Sciatic nerve (tissue), 2 donors: Measurements from ENCODE around the gene STK32C. TPM values are rescaled to one million over a fixed set of nuclear protein-coding genes. Genes with fewer than 3 reads are reported as not detected.
A peak's percentile ranks its signal among the peaks of the same experiment; 100 is the strongest.
"Not testable (repeated sequence)": the region's sequence is repeated elsewhere in the genome, so short reads cannot be mapped to it uniquely, and the experiment has no call there.

Experiments
- ATAC-seq: fragments of 200-7000 bp; cut with Tn5 transposase; one replicate; pipeline ENCODE4 v1.9.1; 2020; ENCODE audit warnings: mild to moderate bottlenecking, moderate library complexity
- DNase-seq: peaks from one replicate; pipeline ENCODE4 v3.0.0-alpha.2; 2020; ENCODE audit warnings: low spot score
- intact Hi-C: fragments of 100-400 bp; cut with DNase I; formaldehyde crosslinking; loops from one replicate; pipeline ENCODE4 v1.14.2; 2022
- total RNA-seq: library from RNA; stranded (reverse); fragmentation: NEBNext Ultra II Directional; extraction: Animal tissue kit (Norgen Biotek cat#: 25700); gene quantifications from one replicate; pipeline ENCODE4 v1.2.1, GENCODE V29; 2021
- donor health status: DM: no; HTN: no; CAD: no.
- donor health status: DM: no; HTN: no; CAD: no.

STK32C gene
- total RNA-seq, 1 donor from 2014 or later: 11.1 TPM

DNA sequence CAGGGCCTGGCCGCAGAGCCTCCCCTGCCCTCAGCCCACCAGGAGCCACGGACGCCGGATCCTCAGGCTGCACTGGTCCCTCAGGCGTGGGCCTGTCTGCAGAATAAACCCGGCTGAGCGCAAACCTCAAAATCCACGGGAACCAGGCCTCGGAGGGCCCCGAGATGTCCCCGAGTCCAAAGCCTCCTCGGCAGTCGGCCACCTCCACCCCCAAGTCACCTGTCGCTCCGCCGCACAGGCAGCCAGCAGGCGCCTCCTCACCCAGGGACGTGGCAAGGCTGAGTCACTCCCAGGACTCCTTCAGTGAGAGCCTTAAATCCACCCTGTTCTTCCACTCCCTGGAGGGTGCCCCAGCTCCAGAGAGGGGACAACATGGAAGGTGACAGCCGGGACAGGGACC lies 33.2 kb downstream of the STK32C start:
- DNase-seq (no peak), ATAC-seq (no peak)
- intact Hi-C loops: no loop called here

DNA sequence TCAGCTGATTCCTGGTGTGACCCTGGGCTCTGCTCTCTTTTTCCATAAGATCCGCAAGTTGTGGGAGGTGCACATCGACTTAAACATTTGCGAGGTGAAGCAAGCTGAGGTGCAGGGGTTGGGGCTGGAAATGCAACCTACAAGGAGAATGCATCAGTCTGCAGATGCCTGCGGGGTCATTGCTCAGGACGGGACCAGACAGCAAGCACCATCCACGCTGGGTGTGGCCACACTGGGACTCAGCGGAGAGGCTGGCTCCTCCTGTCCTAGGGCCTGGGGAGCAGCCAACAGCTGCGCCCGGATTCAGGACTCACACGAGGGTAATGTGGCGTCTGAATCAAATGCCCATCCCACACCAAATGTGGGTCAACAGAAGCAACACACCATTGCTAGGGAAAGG lies 33.8 kb downstream of the STK32C start:
- no peak for DNase-seq
- ATAC-seq: no peak
- intact Hi-C loops: no loop called here

DNA sequence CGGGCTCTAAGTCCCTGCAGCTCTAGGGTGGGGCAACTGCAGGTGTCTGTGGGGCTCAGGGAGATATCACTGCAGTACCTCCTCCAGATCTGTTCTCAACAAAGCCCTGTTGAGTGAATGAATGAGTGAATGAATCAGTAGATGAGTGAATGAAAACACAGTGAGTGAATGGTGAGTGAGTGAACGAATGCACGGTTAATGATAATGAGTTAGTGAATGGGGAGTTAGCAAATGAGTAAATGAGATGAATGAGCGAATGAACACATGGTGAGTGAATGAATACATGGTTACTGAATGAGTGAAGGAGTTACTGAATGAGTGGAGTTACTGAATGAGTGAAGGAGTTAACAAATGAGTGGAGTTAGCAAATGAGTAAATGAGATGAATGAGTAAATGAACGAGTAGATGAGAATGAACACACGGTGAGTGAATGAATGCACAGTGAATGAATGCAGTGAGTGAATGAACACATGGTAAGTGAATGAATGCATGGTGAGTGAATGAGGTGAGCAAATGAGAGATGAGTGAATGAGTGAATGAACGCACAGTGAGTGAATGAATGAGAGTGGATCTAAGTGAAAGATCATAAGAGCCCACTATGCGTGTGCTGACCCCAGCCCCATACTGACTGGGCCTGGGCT lies 34.3 kb downstream of the STK32C start:
- intact Hi-C loops: no loop called here
- ATAC-seq (no peak), DNase-seq (no peak)

DNA sequence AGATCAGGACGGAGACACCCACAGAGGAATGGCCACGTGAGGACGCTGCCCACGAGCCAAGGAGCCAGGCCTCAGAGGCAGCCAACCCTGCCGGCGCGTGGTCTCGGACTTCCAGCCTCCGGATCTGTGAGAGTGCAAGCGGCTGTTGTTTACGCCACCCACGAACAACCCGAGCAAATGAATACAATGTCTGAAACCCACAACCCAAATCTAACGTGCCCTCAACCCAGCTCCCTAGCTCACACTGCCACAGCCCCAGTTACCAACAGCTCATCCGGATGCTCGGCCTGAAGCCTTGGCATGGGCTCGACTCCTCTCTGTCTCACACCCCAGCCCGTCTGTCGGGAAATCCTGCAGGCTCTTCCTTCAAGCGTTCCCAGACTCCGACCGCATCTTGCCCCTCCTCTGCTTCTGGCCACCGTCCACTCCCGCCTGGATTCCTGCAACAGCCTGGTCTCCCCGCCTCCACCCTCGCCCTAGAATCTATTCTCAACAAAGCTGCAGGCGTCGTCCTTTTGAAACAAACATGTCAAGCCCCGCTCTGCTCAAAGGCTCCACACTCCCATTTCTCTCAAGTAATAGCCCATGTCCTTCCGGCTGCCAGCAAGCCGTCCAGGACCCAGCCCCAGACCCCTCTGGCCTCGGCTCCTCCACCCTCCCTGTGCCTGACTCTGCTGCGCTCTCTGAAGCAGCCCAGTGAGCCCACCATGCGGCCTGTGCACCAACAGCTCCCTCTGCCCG lies 35.3 kb downstream of the STK32C start:
- DNase-seq: peak; percentile 69
- intact Hi-C loops: no loop called here
- ATAC-seq: peak; percentile 53

DNA sequence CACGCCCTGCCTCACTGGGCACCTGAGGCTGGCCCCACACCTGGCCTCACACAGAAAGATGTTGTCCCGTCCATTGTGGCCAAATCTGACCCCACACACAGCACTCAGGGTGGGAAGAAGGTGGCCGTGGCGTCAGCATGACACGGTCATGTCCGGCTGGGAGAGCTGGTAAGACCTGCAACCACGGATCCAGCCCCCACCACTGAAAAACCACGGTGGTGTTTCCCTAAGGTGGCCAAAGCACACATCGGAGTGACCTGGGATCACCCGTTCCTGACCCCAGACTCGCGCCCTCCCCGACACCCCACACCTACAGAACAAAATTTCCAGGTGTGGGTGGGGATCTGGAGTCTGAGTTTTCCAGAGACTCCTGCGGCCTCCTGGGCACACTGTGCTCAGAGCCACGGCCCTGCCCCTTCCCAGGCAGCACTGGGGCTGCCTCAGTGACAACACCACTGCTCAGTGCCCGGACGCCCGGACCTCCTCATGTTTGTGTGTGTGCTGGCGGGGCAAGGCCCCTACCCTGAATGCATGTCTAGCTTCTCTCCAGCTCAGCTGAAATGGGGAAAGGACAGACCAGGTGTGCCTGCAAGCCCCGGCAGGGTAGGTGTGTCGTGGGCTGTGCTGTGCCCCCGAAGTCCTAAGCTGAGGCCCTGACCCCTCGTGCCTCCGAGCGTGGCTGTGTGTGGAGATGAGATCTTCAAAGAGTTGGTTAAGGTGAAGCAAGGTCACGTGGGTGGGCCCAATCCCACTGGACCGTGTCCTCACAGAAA lies 36.1 kb downstream of the STK32C start:
- intact Hi-C loops: no loop called here
- ATAC-seq (peak; percentile 24), DNase-seq (no peak)

DNA sequence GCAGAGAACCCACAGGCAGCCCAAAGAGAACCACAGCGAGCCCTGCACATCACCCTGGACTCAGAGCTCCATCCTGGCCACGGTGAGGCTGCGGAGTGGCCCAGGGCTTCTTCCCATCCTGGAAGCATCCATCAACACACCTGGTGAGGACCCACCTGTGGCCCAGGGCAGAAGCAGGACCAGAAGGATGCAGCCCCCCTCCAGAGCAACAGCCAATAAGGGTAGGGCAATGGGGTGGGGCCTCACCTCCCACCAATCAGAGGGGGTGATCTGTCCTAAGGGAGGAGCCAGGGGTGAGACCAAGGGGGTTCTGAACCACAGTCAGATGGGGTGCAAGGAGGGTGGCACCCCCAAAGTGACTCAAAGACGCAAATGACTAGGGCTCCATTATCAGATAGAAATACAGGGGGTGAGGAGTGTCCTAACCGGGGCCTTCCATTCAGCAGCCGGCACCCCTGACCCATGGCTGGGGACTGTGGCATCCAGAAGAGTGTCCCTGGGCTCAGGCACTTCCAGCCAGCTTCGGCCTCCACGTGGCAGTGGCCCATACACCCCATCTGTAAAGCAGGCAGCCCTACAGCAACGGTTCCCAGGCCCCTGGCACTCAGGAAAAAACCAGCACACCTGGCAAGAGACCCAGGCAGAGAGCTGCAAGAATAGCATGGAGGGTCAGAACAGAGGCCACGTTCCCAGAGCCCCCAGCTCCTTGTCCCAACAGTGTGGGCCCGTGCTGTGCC lies 36.9 kb downstream of the STK32C start:
- intact Hi-C loops: no loop called here
- ATAC-seq (no peak), DNase-seq (no peak)

DNA sequence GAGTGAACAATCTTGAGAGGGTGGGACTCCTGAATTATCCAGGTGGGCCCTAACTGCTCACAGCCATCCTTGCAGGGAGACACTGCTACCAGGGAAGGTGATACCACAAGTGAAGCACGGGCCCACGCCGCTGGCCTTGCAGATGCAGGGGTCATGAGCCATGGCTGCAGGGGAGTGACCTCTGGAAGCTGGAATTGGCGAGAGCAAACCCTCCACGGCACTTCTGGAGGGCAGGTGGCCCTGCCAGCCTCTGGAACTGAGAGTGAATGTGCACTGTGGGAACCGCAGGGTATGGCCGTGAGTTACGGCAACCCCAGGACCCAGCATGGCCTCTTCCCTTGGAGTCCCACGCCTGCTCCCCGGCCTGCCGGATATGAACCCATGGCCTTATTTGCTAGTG lies 37.5 kb downstream of the STK32C start:
- intact Hi-C loops: no loop called here
- no peak for ATAC-seq
- no peak for DNase-seq

DNA sequence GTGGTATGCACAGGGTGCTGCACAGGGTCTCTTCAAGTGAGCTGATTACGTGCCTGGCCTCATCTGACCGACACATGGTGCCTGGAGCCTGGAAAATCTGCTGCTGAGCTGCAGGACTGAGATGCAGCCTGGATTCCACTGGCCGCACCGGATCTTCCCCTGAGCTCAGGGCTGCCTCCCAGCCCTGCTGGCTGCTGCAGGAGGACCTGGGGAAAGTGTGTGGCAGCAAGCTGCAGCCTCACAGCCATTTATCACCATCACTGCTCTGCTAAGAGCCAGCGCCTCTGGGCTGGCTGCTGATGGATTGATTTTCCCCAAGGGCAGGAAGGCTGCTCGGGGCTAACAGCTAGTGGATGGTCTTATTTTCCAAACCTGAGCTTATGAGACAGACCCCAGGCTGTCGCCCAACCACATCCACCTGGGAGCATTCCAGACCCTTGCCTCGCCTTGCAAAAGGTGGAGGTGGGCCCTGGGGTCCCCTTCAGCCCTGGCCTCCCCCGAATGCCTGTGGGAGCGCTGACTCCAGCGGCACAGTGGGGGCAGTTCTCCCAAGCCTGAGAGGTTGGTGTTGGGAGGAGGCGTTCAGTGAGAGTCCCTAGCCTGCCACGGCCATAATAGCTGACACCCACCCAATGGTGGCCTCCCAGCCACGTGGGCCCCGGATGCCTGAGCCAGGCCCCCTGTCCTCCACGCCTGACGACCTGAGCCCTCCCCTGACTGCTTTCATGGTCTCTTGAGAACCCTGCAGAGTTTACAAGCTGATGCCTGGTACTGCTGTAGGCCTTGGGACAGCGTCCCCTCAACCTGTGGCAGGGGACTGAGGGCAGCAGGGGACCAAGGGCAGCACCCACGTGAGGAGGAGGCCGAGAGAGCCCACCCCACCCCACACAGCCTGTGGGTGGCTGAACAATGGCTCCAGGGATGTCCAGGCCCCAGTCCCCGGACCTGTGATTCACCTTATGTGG lies 38.2 kb downstream of the STK32C start:
- intact Hi-C loops: no loop called here
- DNase-seq: no peak
- no peak for ATAC-seq

DNA sequence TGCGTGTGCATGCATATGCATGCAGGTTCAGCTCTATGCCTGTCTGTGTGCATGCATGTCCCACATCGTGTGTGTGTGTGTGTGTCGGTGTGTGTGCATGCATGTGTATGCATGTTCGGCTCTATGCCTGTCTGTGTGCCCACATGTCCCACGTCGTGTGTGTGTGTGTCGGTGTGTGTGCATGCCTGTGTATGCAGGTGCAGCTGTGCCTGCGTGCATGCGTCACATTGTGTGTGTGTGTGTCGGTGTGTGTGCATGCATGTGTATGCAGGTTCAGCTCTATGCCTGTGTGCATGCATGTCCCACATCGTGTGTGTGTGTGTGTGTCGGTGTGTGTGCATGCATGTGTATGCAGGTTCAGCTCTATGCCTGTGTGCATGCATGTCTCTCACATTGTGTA lies 39.8 kb downstream of the STK32C start:
- DNase-seq, intact Hi-C loops, ATAC-seq: not testable (repeated sequence)

DNA sequence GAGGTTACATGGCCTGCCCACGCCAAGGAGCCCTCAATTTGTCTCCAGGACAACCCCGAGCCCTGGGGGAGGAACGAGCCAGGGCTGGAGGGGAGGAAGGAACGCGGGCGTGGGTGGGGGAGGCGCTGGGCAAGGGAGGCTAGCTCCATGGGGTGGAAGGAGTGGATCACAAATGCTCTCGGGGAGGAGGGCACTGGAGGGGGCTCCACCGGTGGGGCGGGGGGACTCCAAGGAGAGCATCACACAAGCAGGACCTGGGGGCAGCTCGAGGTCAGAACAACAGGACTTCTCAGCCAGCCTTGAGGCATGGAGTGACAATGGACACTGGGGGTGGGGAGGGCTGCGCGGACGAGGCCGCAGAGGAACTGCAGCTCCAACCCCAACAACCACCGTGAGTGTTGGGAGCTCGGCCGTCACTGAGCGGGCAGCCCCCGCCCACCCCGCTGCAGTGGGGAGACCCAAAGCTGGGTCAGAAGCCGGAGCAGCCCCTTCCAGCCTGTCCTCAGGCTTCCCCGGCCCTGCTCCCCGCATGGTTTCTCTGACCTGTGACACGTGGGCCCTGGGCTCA lies 41.1 kb downstream of the STK32C start:
- no peak for ATAC-seq
- intact Hi-C loops: no loop called here
- no peak for DNase-seq

DNA sequence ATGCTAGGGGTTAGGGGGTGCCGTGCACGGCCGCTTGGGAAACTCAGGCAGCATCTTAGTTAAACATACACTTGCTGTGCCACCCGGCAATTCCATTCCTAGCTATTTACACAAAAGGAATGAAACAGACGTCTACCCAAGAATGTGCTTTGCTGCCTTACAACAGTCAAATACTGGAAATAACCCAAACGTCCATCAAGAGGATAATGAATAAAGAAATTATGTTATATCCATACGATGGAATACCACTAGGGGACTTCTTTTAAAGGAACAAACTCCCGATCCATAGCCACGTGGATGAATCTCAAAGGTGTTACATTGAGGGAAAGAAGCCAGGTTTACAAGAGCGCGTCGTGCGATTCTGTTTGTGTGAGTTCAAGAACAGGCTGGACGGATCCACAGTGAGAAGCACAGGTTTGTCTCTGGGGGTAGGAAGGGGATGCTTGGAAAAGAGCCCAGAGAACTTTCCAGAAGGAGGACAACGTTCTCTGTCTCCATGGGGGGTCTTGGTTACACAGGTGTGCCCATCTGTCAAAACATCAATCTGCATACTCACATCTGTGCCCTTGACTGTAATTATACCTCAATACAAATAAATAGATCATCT lies 41.8 kb downstream of the STK32C start:
- ATAC-seq (no peak), DNase-seq (no peak)
- intact Hi-C loops: no loop called here

DNA sequence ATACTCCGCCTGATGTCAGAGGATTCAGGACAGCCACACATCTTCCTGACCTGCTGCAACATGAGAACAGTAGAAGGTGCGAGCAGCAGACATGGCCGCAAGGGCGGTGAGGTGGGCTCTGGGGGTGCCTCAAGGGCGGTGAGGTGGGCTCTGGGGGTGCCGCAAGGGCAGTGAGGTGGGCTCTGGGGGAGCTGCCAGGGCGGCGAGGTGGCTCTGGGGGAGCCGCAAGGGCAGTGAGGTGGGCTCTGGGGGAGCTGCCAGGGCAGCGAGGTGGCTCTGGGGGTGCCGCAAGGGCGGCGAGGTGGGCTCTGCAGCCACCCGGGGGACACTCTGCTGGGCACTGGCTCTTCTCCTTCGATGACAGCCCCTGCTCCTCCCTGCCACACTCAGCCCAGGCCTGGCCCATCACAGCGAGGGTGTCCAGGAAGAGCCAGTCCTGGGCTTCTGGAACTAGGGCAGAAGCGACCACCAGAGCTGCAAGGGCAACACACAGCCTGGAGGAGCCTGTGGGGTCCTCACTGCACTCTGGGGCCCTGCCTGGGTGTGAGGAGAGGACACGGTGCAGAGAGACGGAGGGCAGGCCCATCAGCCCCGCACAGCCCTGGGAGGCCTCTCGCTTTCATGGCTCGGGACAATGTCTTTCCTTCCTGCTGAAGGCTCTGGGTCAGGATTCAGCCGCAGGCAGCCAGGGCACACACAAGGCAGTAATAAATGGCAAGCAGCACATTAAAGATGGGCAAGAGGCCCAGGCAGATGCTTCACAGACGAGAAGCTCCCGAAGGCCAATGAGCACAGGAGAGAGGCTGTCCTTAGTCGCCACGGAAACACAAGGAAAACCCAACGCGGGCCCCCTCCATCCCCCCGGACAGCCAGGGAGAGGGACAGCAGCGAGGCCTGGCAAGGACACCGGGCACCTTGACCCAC lies 42.5 kb downstream of the STK32C start:
- DNase-seq (no peak), ATAC-seq (no peak)
- intact Hi-C loops: loop anchor here (5.0 kb wide), 1 partner anchor 1378 kb away; no protein-coding TSS in a partner anchor

DNA sequence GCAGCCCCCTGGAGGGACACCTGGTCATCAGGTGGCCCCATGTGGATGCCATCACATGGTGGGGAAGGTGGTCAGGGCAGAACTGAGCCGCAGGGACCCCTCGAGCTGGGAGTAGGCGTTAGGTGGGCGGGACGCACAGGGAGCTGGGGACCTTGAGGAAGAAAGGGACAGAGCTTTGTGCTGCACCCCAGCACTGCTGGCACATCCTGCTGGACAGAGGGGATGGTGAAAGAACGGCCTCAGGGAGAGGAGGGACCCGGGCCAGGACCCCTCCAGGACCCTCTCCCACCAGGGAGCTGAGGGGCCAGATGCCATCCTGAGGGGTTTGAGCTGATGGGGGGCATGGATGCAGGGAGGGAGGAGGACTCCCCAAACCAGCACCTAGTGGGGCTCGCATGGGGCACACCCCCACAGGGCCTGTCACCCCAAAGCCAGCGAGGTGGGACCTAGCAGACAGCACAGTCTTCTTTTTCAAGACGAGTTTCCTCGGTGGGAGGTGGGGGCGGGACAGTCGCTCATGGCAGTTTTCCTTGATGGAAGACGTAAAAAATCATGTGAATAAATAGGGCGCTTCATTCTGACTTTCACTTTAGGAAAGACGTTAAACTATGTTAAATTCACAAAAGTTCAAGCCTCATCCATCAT lies 43.3 kb downstream of the STK32C start:
- DNase-seq (no peak), ATAC-seq (no peak)
- intact Hi-C loops: loop anchor here (5.0 kb wide), 1 partner anchor 1377 kb away; no protein-coding TSS in a partner anchor

DNA sequence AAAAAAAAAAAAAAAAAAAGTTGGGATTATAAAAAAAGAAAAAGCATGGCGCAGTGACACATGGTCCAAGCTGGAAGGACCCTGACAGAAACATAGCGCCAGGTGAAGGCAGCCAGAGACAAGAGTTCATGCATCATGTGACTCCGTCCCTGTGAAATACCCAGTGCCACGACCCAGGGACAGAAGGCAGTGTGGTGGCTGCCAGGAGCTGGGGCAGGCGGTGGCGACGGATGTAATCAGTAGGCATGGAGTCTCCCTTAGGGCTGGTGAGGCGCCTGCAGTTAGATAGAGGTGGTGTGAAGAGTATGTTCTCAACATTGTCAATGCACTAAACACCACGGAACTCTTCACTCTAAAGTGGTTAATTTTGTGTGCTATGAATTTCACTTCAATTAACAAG lies 43.9 kb downstream of the STK32C start:
- DNase-seq: no peak
- no peak for ATAC-seq

DNA sequence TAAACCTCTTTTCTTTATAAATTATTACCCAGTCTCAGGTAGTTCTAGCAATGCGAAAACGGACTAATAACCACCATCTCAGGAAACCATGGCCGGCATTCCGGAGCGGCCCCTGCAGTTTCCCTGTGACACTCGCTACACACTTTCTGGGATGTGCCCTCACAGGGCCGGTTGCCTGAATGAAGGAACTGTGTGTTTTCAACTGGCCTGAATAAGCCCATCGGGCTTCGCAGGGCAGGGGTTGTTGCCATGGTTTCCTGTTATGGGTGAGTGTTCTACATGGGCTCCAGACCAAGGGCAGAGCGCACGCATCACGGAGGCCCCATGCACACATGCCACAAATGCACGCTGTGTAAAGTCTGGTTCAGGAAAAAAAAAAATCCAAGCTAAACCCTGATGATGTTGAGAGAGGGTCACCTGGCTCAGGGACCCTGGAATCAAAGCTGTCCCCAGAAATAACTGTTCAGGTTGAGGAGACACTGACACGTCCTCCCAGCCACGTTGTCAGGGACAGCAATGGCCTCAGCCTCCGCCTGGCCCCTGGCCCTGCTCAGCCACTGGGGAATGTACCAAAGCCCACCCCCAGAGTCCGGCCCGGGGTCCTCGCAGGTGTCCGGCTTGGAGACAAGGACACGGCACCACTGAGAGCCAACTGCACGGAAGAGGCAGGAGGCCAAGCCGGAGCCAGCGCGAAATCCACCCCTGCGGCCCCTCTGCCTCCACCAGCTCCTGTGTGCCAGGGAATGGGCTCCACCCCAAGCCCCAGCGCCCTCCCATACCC lies 47.9 kb downstream of the STK32C start:
- intact Hi-C loops: loop anchor here (5.0 kb wide), 1 partner anchor 1373 kb away; no protein-coding TSS in a partner anchor
- no peak for ATAC-seq
- no peak for DNase-seq

More for the DNA sequence above, 43.9 kb downstream of the STK32C start:
- intact Hi-C loops: loop anchor here (5.0 kb wide), 1 partner anchor 1377 kb away; no protein-coding TSS in a partner anchor
